ENCODE measurements around the gene FGF1. TPM values are rescaled to one million over a fixed set of nuclear protein-coding genes. Genes with fewer than 3 reads are reported as not detected.

The FGF1 gene
- polyA plus RNA-seq, 1 of the 3 experiments (the other 2 are of a cell fraction): 5.3 TPM

- TF ChIP-seq FOXM1 (IDR thresholded peaks at IDR 0.05; ENCODE audit: low read depth) (no peak), TCF12 (IDR thresholded peaks at IDR 0.05) (no peak), RCOR1 (IDR thresholded peaks at IDR 0.05; ENCODE audit: low read length) (peak; percentile 81; the same call in 1 of the 2 replicates), RXRA (IDR thresholded peaks at IDR 0.05; ENCODE audit: borderline replicate concordance, low read depth) (no peak), EZH2phosphoT487 (IDR thresholded peaks at IDR 0.05; ENCODE audit: borderline replicate concordance, low read depth) (no peak), GABPA (IDR thresholded peaks at IDR 0.05; ENCODE audit: low read depth) (no peak), RAD21 (IDR thresholded peaks at IDR 0.05; ENCODE audit: low read length) (no peak)
- TF ChIP-seq, protein P1, sequence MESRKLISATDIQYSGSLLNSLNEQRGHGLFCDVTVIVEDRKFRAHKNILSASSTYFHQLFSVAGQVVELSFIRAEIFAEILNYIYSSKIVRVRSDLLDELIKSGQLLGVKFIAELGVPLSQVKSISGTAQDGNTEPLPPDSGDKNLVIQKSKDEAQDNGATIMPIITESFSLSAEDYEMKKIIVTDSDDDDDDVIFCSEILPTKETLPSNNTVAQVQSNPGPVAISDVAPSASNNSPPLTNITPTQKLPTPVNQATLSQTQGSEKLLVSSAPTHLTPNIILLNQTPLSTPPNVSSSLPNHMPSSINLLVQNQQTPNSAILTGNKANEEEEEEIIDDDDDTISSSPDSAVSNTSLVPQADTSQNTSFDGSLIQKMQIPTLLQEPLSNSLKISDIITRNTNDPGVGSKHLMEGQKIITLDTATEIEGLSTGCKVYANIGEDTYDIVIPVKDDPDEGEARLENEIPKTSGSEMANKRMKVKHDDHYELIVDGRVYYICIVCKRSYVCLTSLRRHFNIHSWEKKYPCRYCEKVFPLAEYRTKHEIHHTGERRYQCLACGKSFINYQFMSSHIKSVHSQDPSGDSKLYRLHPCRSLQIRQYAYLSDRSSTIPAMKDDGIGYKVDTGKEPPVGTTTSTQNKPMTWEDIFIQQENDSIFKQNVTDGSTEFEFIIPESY (IDR thresholded peaks at IDR 0.05; ENCODE audit: borderline replicate concordance, low read depth): no peak
Measured at GRCh38 chr5:142689081-142689480, 3.2 kb upstream of the FGF1 start (continued).

- Histone ChIP-seq H3K9me3 (no peaks in the 10 kb centered on the region), H3K4me2 (no peak overlapping the region), H3K36me3 (replicated peaks in 1 of 2; ENCODE audit: control insufficient read depth in 1 of 2, insufficient read depth in 2 of 2, low read length in 1 of 2) (no peaks in the 10 kb centered on the region), H3K4me1 (ENCODE audit: control insufficient read depth in 1 of 2, insufficient read depth in 2 of 2, low read depth in 1 of 2, low read length in 1 of 2) (peaks cover 15 to 56% of the 10 kb centered on the region in 2 experiments; a peak in 3 of 4 replicates), H3K9me2 (no peaks in the 10 kb centered on the region), H3K79me2 (ENCODE audit: insufficient read depth) (no peaks in the 10 kb centered on the region), H3K27ac (ENCODE audit: low read depth in 2 of 2, low read length in 1 of 2) (peak overlapping the region in 1 of 2 experiments; percentile 95; a peak in 2 of 4 replicates), H3K27me3 (ENCODE audit: insufficient read depth) (no peaks in the 10 kb centered on the region), H4K20me1 (ENCODE audit: insufficient read depth) (no peaks in the 10 kb centered on the region), H3K9ac (no peak overlapping the region), H3K4me3 (ENCODE audit: low read depth in 2 of 2, low read length in 1 of 2) (no peak overlapping the region), H2AFZ (ENCODE audit: low read depth) (no peak overlapping the region), H3F3A (replicated peaks; ENCODE audit: insufficient read depth) (no peaks in the 10 kb centered on the region)
- CTCF ChIA-PET: interaction anchor here (0.8 to 7.0 kb wide), 11 partner anchors 9 to 537 kb away, joined by 3 to 85 read pairs (median 4); no protein-coding TSS in a partner anchor
- POLR2A ChIA-PET: interaction anchor here (0.9 to 1.7 kb wide), 2 partner anchors 33 to 137 kb away, joined by 3 to 6 read pairs; no protein-coding TSS in a partner anchor
- TF ChIP-seq TCF12 (IDR thresholded peaks at IDR 0.05) (no peak), FOXJ3 (CRISPR knock-in tag; IDR thresholded peaks at IDR 0.05) (no peak), EP300 (IDR thresholded peaks at IDR 0.05; ENCODE audit: borderline replicate concordance in 1 of 2, low read depth in 1 of 2, low read length in 1 of 2) (peak in 1 of 2 experiments; percentile 56; a peak in 1 of 4 replicates), RAD21 (IDR thresholded peaks at IDR 0.05; ENCODE audit: low read length) (peak; percentile 9; the same call in 1 of the 2 replicates), CHD2 (IDR thresholded peaks at IDR 0.05; ENCODE audit: low read length, partially characterized antibody) (peak; percentile 35), FOXM1 (IDR thresholded peaks at IDR 0.05; ENCODE audit: low read depth) (no peak), TAF1 (IDR thresholded peaks at IDR 0.05; ENCODE audit: borderline replicate concordance, low read depth, low read length) (no peak), RCOR1 (IDR thresholded peaks at IDR 0.05; ENCODE audit: low read length) (no peak), RFX5 (IDR thresholded peaks at IDR 0.05; ENCODE audit: low read length) (no peak)
- TF ChIP-seq, protein P2, sequence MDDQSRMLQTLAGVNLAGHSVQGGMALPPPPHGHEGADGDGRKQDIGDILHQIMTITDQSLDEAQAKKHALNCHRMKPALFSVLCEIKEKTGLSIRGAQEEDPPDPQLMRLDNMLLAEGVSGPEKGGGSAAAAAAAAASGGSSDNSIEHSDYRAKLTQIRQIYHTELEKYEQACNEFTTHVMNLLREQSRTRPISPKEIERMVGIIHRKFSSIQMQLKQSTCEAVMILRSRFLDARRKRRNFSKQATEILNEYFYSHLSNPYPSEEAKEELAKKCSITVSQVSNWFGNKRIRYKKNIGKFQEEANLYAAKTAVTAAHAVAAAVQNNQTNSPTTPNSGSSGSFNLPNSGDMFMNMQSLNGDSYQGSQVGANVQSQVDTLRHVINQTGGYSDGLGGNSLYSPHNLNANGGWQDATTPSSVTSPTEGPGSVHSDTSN (IDR thresholded peaks at IDR 0.05): no peak
- 73% methylated on average over 7 of the region's 7 CpGs for WGBS (ENCODE audit: low lambda C conversion rate)
- peak; percentile 57 for DNase-seq
Measured at GRCh38 chr5:142688281-142688989, 2.5 kb upstream of the FGF1 start.
